Measurements from ENCODE around the gene GAPVD1. TPM values are rescaled to one million over a fixed set of nuclear protein-coding genes. Genes with fewer than 3 reads are reported as not detected.

Gene GAPVD1
- total RNA-seq, 1 experiment from 2014 or later: 66.2 TPM

DNA sequence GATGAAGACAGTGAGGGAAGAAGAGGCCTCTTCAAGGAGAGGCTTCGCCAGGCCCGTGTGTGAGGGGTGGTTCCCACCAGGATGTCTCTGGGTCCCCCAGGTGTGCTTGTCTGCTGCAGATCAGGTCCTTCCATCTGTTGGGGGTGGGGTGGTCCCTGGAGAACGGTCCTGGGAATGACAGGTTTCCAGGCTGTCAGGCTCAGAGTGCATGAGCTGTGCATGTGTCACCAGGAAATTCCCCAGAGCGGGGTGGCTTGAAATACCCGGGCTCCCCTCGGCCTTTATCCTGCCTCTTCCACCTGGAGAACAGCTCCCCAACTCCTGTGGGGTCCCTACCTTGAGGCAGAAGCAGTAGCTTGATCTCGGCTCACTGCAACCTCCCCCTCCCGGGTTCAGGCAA lies 118.8 kb downstream of the GAPVD1 start:
- CTCF ChIA-PET: interaction anchor here (0.6 kb wide), 2 partner anchors 22 to 128 kb away, joined by 4 to 7 read pairs; no protein-coding TSS in a partner anchor
- Mint-ChIP-seq H3K4me3 (ENCODE audit: unreplicated experiment) (no peak overlapping the region), H3K4me1 (ENCODE audit: low read depth, unreplicated experiment) (no peaks in the 10 kb centered on the region), H3K9me3 (ENCODE audit: unreplicated experiment) (no peaks in the 10 kb centered on the region), H3K27ac (ENCODE audit: unreplicated experiment) (no peak overlapping the region), H3K36me3 (ENCODE audit: insufficient read depth, unreplicated experiment) (peaks cover 4% of the 10 kb centered on the region), H3K27me3 (ENCODE audit: insufficient read depth, unreplicated experiment) (no peaks in the 10 kb centered on the region)
- H3K4me1 ChIP-seq: no peaks in the 10 kb centered on the region
- H3K4me3 ChIP-seq (ENCODE audit: low read depth, low read length): no peak overlapping the region
- no peaks in the 10 kb centered on the region for H3K9me3 ChIP-seq
- no peaks in the 10 kb centered on the region for H3K36me3 ChIP-seq (ENCODE audit: control insufficient read depth, insufficient read depth, low read length)
- DNase-seq: no peak
- no peak for TF ChIP-seq CTCF (IDR thresholded peaks at IDR 0.05; ENCODE audit: insufficient read depth in 1 of 2, low read depth in 1 of 2, low read length in 1 of 2, severe bottlenecking in 1 of 2, unreplicated experiment in 1 of 2)
- BruUV-seq (replicated peaks): no TSS peak
- POLR2A ChIA-PET: no interaction called here
- intact Hi-C loops (cut with micrococcal nuclease; ENCODE audit: unreplicated experiment): no loop called here
- no peaks in the 10 kb centered on the region for H3K27me3 ChIP-seq (replicated peaks; ENCODE audit: control insufficient read depth, insufficient read depth, low read length)

DNA sequence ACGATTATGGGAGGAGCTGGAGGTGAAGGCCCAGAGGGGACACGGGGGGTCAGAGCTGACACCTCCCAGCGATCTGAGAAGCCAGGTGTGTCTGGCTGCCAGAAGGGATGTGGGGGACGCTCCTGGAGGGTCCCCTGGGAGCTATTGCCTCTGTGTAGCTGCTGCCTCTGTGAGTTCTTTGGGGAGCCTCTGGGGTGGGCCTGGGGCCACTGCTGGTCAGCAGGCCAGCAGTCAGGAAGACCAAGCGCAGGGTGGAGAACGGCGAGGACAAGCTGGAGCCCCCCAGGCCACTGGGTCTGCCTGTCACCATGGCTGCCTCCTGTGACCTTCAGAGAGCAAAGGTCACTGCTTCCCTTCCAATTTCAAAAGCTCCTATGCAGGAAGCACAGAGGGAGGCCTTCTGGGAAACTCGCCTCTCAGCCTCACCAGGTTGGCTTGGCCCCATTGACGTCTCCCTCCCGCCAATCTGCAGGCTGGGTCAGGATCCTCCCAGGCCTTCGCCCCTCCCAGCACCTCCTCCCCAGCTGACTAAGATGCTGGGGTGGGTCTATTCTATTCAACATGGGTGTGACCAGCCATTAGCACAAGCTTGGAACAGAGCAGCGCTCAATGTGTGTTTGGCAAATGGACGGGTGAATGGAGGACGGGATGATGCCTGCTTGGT lies 126.4 kb downstream of the GAPVD1 start:
- Mint-ChIP-seq H3K36me3 (ENCODE audit: insufficient read depth, unreplicated experiment) (peaks cover 6% of the 10 kb centered on the region), H3K9me3 (ENCODE audit: unreplicated experiment) (no peaks in the 10 kb centered on the region), H3K27ac (ENCODE audit: unreplicated experiment) (no peak overlapping the region), H3K27me3 (ENCODE audit: insufficient read depth, unreplicated experiment) (no peaks in the 10 kb centered on the region), H3K4me3 (ENCODE audit: unreplicated experiment) (no peak overlapping the region), H3K4me1 (ENCODE audit: low read depth, unreplicated experiment) (no peaks in the 10 kb centered on the region)
- H3K9me3 ChIP-seq: no peaks in the 10 kb centered on the region
- no peaks in the 10 kb centered on the region for H3K27me3 ChIP-seq (replicated peaks; ENCODE audit: control insufficient read depth, insufficient read depth, low read length)
- ChIA-PET POLR2A (no interaction called here), CTCF (interaction anchor here (1.1 kb wide), 1 partner anchor 19 kb away, joined by 3 read pairs; no protein-coding TSS in a partner anchor)
- no peaks in the 10 kb centered on the region for H3K4me1 ChIP-seq
- no peak for TF ChIP-seq CTCF (IDR thresholded peaks at IDR 0.05; ENCODE audit: insufficient read depth in 1 of 2, low read depth in 1 of 2, low read length in 1 of 2, severe bottlenecking in 1 of 2, unreplicated experiment in 1 of 2)
- no TSS peak for BruUV-seq (replicated peaks)
- H3K36me3 ChIP-seq (ENCODE audit: control insufficient read depth, insufficient read depth, low read length): no peaks in the 10 kb centered on the region
- DNase-seq: no peak
- intact Hi-C loops (cut with micrococcal nuclease; ENCODE audit: unreplicated experiment): no loop called here
- no peak overlapping the region for H3K4me3 ChIP-seq (ENCODE audit: low read depth, low read length)

DNA sequence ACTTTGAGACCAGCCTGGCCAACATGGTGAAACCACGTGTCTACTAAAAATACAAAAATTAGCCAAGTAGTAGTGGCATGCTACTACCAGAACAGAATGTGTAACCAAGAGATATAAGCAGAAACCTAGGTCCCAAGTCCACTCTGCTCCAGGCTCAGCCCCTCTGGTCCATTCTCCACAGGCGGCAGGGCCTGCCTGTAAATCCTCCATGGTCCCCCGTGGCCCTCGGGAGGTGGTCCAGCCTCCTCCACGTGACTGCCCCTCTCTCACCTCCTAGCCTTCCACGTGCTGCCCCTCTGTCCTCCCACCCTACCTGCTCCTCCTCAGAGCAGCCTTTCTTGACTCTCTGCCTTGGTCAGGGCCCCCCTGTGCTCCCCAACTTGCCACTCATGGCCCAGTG lies 127.4 kb downstream of the GAPVD1 start:
- no peak for DNase-seq
- H3K27me3 ChIP-seq (replicated peaks; ENCODE audit: control insufficient read depth, insufficient read depth, low read length): no peaks in the 10 kb centered on the region
- Mint-ChIP-seq H3K27ac (ENCODE audit: unreplicated experiment) (no peak overlapping the region), H3K9me3 (ENCODE audit: unreplicated experiment) (no peaks in the 10 kb centered on the region), H3K4me3 (ENCODE audit: unreplicated experiment) (no peak overlapping the region), H3K27me3 (ENCODE audit: insufficient read depth, unreplicated experiment) (no peaks in the 10 kb centered on the region), H3K4me1 (ENCODE audit: low read depth, unreplicated experiment) (no peaks in the 10 kb centered on the region), H3K36me3 (ENCODE audit: insufficient read depth, unreplicated experiment) (peaks cover 6% of the 10 kb centered on the region)
- no peaks in the 10 kb centered on the region for H3K9me3 ChIP-seq
- BruUV-seq (replicated peaks): no TSS peak
- no peaks in the 10 kb centered on the region for H3K4me1 ChIP-seq
- intact Hi-C loops (cut with micrococcal nuclease; ENCODE audit: unreplicated experiment): no loop called here
- ChIA-PET CTCF (no interaction called here), POLR2A (no interaction called here)
- no peak for TF ChIP-seq CTCF (IDR thresholded peaks at IDR 0.05; ENCODE audit: insufficient read depth in 1 of 2, low read depth in 1 of 2, low read length in 1 of 2, severe bottlenecking in 1 of 2, unreplicated experiment in 1 of 2)
- no peak overlapping the region for H3K4me3 ChIP-seq (ENCODE audit: low read depth, low read length)
- H3K36me3 ChIP-seq (ENCODE audit: control insufficient read depth, insufficient read depth, low read length): no peaks in the 10 kb centered on the region
